GM18508 (cell line): Measurements from ENCODE around the gene ATP4B.

Experiments used
- ATAC-seq: cut with Tn5 transposase; IDR thresholded peaks from one replicate; pipeline ENCODE4 v1.9.1; 2021; ENCODE audit warnings: moderate number of reproducible peaks; ENCODE audit not compliant: insufficient read depth, unreplicated experiment

ATP4B gene

GRCh38 chr13:113657851-113658741 is at the start of gene ATP4B:
Gene ATP4B, minus strand, starts transcription at chr13:113658198. Its CDS starts 54 bp downstream, at chr13:113658144.
- no peak for ATAC-seq

GRCh38 chr13:113672002-113672651 is 14.1 kb upstream of the ATP4B start:
- no peak for ATAC-seq

GRCh38 chr13:113671066-113672001 is 13.3 kb upstream of the ATP4B start:
- no peak for ATAC-seq

- ATAC-seq, result no peak
These were observed 12.5 kb upstream of the ATP4B start for GRCh38 chr13:113670541-113670940.

GRCh38 chr13:113669755-113670341 is 11.8 kb upstream of the ATP4B start:
- ATAC-seq, result no peak

- ATAC-seq, result no peak
These were observed 11.3 kb upstream of the ATP4B start for GRCh38 chr13:113669231-113669754.

GRCh38 chr13:113668491-113668971 is 10.5 kb upstream of the ATP4B start:
- no peak for ATAC-seq

GRCh38 chr13:113667771-113668490 is 9.9 kb upstream of the ATP4B start:
- ATAC-seq, result no peak

- ATAC-seq, result no peak
These were observed 9.1 kb upstream of the ATP4B start, which contains the start of gene GRK1 for GRCh38 chr13:113666951-113667701. Gene GRK1, plus strand, starts transcription at chr13:113667219. Its CDS starts 168 bp downstream, at chr13:113667387.

- no peak for ATAC-seq
These were observed 8.3 kb upstream of the ATP4B start for GRCh38 chr13:113666329-113666670.

GRCh38 chr13:113665597-113666328 is 7.8 kb upstream of the ATP4B start:
- ATAC-seq, result no peak

GRCh38 chr13:113664751-113665596 is 7.0 kb upstream of the ATP4B start:
- no peak for ATAC-seq

- no peak for ATAC-seq
These were observed 5.9 kb upstream of the ATP4B start for GRCh38 chr13:113663934-113664333.

- no peak for ATAC-seq
These were observed 3.5 kb upstream of the ATP4B start for GRCh38 chr13:113661509-113661908.

- no peak for ATAC-seq
These were observed 2.1 kb upstream of the ATP4B start for GRCh38 chr13:113660066-113660465.

GRCh38 chr13:113659337-113659736 is 1.3 kb upstream of the ATP4B start:
- no peak for ATAC-seq

GRCh38 chr13:113658836-113659235 is 838 bp upstream of the ATP4B start:
- no peak for ATAC-seq
